Mucosa of descending colon (tissue), 3 donors: ENCODE measurements around the gene ALDH3A1. TPM values are rescaled to one million over a fixed set of nuclear protein-coding genes. Genes with fewer than 3 reads are reported as not detected.

Experiments used
- ATAC-seq: fragments of 200-7000 bp; cut with Tn5 transposase; one replicate; pipeline ENCODE4 v1.9.1; 2020; ENCODE audit warnings: mild to moderate bottlenecking, moderate library complexity
- DNase-seq, 3 donors: peaks; one replicate each; pipeline ENCODE4 v3.0.0-alpha.2; 2020
- H3K36me3 ChIP-seq: fragments of 200-600 bp; one replicate; pipeline ENCODE4 v1.8.0; 2021; ENCODE audit warnings: low read depth, mild to moderate bottlenecking
- H3K4me1 ChIP-seq: fragments of 200-600 bp; one replicate; pipeline ENCODE4 v1.8.0; 2021; ENCODE audit warnings: low read depth, mild to moderate bottlenecking
- H3K4me3 ChIP-seq: fragments of 200-600 bp; one replicate; pipeline ENCODE4 v1.8.0; 2021; ENCODE audit warnings: mild to moderate bottlenecking
- H3K9me3 ChIP-seq: fragments of 200-600 bp; one replicate; pipeline ENCODE4 v1.8.0; 2021; ENCODE audit warnings: mild to moderate bottlenecking
- intact Hi-C, 2 donors: fragments of 100-400 bp; cut with DNase I in 1 of 2; cut with micrococcal nuclease in 1 of 2; formaldehyde crosslinking; loops; one replicate each; pipeline versions ENCODE4 v1.11.0 to v1.11.1; 2022; cut with DNase I, micrococcal nuclease
- total RNA-seq, 3 donors: library from RNA; stranded (reverse); fragmentation: NEBNext Ultra II Directional in 2 of 3; extraction: Animal tissue kit (Norgen Biotek cat#: 25700) in 2 of 3; gene quantifications; one replicate each; pipeline versions ENCODE4 v1.2.1 to v1.2.4, GENCODE V29; 2021 to 2023
- TF ChIP-seq, protein P1 (sequence below): fragments of 200-600 bp; IDR thresholded peaks from one replicate; pipeline ENCODE4 v1.8.0; 2022; ENCODE audit warnings: antibody characterized with exemption, mild to moderate bottlenecking
- donor health status: DM: no; HTN: no; CAD: no; lungs with moderate emphysema.
- donor health status: DM: no; HTN: no; CAD: no.
- donor health status: DM: no; HTN: yes; CAD: no.

The ALDH3A1 gene
- total RNA-seq, 3 donors from 2014 or later, result 0.60 to 5.9 (median 3.1) TPM

GRCh38 chr17:19763416-19763815 is 15.3 kb upstream of the ALDH3A1 start:
- ATAC-seq (no peak), DNase-seq (no peak)
- Histone ChIP-seq H3K36me3 (no peaks in the 10 kb centered on the region), H3K9me3 (no peaks in the 10 kb centered on the region), H3K4me3 (no peak overlapping the region), H3K4me1 (no peaks in the 10 kb centered on the region)
- TF ChIP-seq, protein P1, sequence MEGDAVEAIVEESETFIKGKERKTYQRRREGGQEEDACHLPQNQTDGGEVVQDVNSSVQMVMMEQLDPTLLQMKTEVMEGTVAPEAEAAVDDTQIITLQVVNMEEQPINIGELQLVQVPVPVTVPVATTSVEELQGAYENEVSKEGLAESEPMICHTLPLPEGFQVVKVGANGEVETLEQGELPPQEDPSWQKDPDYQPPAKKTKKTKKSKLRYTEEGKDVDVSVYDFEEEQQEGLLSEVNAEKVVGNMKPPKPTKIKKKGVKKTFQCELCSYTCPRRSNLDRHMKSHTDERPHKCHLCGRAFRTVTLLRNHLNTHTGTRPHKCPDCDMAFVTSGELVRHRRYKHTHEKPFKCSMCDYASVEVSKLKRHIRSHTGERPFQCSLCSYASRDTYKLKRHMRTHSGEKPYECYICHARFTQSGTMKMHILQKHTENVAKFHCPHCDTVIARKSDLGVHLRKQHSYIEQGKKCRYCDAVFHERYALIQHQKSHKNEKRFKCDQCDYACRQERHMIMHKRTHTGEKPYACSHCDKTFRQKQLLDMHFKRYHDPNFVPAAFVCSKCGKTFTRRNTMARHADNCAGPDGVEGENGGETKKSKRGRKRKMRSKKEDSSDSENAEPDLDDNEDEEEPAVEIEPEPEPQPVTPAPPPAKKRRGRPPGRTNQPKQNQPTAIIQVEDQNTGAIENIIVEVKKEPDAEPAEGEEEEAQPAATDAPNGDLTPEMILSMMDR, result no peak
- intact Hi-C loops, result loop anchor here (5.0 to 10.0 kb wide), 2 partner anchors 246 to 399 kb away; partner anchors contain the start of gene B9D1 (in 2 of the 2)

GRCh38 chr17:19762515-19762961 is 14.4 kb upstream of the ALDH3A1 start:
- DNase-seq (peak in 2 of 3 donors; percentile 81 to 84), ATAC-seq (peak; percentile 64)
- H3K4me1 ChIP-seq, result no peaks in the 10 kb centered on the region
- TF ChIP-seq, protein P1, result peak; percentile 57
- H3K9me3 ChIP-seq, result no peaks in the 10 kb centered on the region
- H3K4me3 ChIP-seq, result no peak overlapping the region
- intact Hi-C loops, result loop anchor here (5.0 to 10.0 kb wide), 2 partner anchors 245 to 398 kb away; partner anchors contain the start of gene B9D1 (in 2 of the 2)
- no peaks in the 10 kb centered on the region for H3K36me3 ChIP-seq

GRCh38 chr17:19760746-19761145 is 12.6 kb upstream of the ALDH3A1 start:
- DNase-seq, result no peak
- Histone ChIP-seq H3K4me1 (no peaks in the 10 kb centered on the region), H3K9me3 (no peaks in the 10 kb centered on the region), H3K36me3 (no peaks in the 10 kb centered on the region), H3K4me3 (no peak overlapping the region)
- TF ChIP-seq, protein P1, result no peak
- ATAC-seq, result no peak
- intact Hi-C loops, result loop anchor here (5.0 to 10.0 kb wide), 2 partner anchors 243 to 396 kb away; partner anchors contain the start of gene B9D1 (in 2 of the 2)

GRCh38 chr17:19759568-19760549 is 11.8 kb upstream of the ALDH3A1 start:
- DNase-seq, result no peak
- TF ChIP-seq, protein P1, result no peak
- no peaks in the 10 kb centered on the region for H3K36me3 ChIP-seq
- intact Hi-C loops, result loop anchor here (5.0 to 10.0 kb wide), 2 partner anchors 243 to 395 kb away; partner anchors contain the start of gene B9D1 (in 2 of the 2)
- no peaks in the 10 kb centered on the region for H3K4me1 ChIP-seq
- no peak overlapping the region for H3K4me3 ChIP-seq
- no peaks in the 10 kb centered on the region for H3K9me3 ChIP-seq
- ATAC-seq, result no peak

DNA sequence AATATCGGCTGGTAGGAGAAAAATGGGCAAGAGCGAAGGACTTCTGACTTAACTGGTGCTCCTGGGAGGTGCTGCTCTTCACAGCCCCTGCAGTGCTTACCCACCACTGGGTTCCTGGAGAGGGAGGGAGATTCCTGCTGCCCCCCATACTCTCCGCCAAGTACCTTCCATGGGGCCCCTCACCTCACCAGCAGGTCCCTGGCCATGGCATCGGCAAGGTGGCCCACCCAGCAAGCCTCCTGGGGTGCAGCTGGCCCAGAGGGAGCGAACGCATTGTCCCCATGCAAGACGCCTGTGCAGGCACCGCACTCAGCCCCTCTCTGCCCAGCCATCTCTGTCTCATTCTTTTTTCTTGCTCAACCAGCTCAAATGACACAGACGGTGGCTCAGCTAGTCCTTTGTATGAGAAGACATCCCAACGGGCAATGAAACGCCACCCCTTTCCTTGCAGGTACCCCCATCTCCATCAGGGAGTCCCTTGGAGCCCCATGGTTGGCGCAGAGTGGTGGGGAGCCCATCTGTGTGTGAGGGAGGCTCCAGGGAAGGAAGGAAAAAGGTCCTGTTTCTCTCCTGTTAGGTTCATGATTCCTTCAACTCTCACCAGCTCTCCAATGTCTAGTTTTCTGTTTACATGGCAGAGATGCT is 9.6 kb upstream of the ALDH3A1 start:
- no peaks in the 10 kb centered on the region for H3K9me3 ChIP-seq
- no peak for ATAC-seq
- no peak overlapping the region for H3K4me3 ChIP-seq
- TF ChIP-seq, protein P1, result no peak
- H3K4me1 ChIP-seq, result peaks cover 6% of the 10 kb centered on the region
- intact Hi-C loops, result no loop called here
- H3K36me3 ChIP-seq, result no peaks in the 10 kb centered on the region
- no peak for DNase-seq
